ENCODE data around the gene YAE1. TPM values are rescaled to one million over a fixed set of nuclear protein-coding genes. Genes with fewer than 3 reads are reported as not detected.

Gene YAE1
- total and polyA plus RNA-seq, 2 of the 8 experiments (the other 6 are each of a cell fraction or from before 2014, with no cell fraction given) = 24.1 to 38.0 TPM

GRCh38 chr7:39536951-39537350, 29.3 kb upstream of the YAE1 start:
- no peak overlapping the region for H2BK20ac ChIP-seq (ENCODE audit: low read length)
- H3K27me3 ChIP-seq (replicated peaks in 1 of 4; ENCODE audit: control insufficient read depth in 3 of 4, extremely low read depth in 1 of 4, insufficient read depth in 3 of 4, low read length in 3 of 4) = no peaks in the 10 kb centered on the region
- H3K4me3 ChIP-seq (ENCODE audit: extremely low read depth in 1 of 4, insufficient read depth in 2 of 4, low read depth in 3 of 4, low read length in 4 of 4) = no peak overlapping the region
- no peaks in the 10 kb centered on the region for H4K20me1 ChIP-seq (replicated peaks in 1 of 2; ENCODE audit: control insufficient read depth in 1 of 2, insufficient read depth in 2 of 2, low read length in 2 of 2)
- ChIA-PET POLR2A (ENCODE audit: partially characterized antibody) (no interaction called here), CTCF (ENCODE audit: partially characterized antibody) (interaction anchor here (0.6 kb wide), 1 partner anchor 209 kb away, joined by 3 read pairs; no protein-coding TSS in a partner anchor)
- no peak overlapping the region for H3K27ac ChIP-seq (ENCODE audit: low read depth, low read length)
- no peak overlapping the region for H2AFZ ChIP-seq (ENCODE audit: low read length)
- no peak overlapping the region for H2BK120ac ChIP-seq (replicated peaks; ENCODE audit: low read depth, low read length)
- no peak overlapping the region for H4K91ac ChIP-seq (replicated peaks; ENCODE audit: insufficient read length, low read length)
- no peak overlapping the region for H3K18ac ChIP-seq (ENCODE audit: extremely low read depth, low read length)
- no peak overlapping the region for H3K14ac ChIP-seq (ENCODE audit: insufficient read length)
- no peak overlapping the region for H3K23ac ChIP-seq (ENCODE audit: insufficient read length)
- no peak overlapping the region for H2BK15ac ChIP-seq (ENCODE audit: low read length)
- no peak overlapping the region for H2BK5ac ChIP-seq (ENCODE audit: low read depth, low read length)
- DNase-seq (ENCODE audit: low read depth in 1 of 2, low spot score in 2 of 2) (no peak), FAIRE-seq (no peak)
- H3K79me2 ChIP-seq (ENCODE audit: control insufficient read depth in 1 of 2, insufficient read depth in 2 of 2, low read length in 2 of 2) = no peaks in the 10 kb centered on the region
- WGBS, 2 experiments (ENCODE audit: extremely low coverage in 1 of 2, insufficient coverage in 1 of 2, insufficient read length in 1 of 2, insufficient replicate concordance in 2 of 2, low coverage in 1 of 2, low lambda C conversion rate in 2 of 2, missing lambda C conversion rate in 1 of 2) = 78% methylated on average over 1 of the region's 1 CpG; no CpG with 5 or more reads in 1 of the 2 experiments
- TF ChIP-seq, protein P1, sequence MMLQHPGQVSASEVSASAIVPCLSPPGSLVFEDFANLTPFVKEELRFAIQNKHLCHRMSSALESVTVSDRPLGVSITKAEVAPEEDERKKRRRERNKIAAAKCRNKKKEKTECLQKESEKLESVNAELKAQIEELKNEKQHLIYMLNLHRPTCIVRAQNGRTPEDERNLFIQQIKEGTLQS (IDR thresholded peaks at IDR 0.05; ENCODE audit: insufficient read depth, low read depth, low read length) = no peak
- TF ChIP-seq POLR2A (IDR thresholded peaks at IDR 0.05; ENCODE audit: control extremely low read depth in 1 of 2, low read depth in 2 of 2, low read length in 2 of 2) (no peak), SUZ12 (IDR thresholded peaks at IDR 0.05; ENCODE audit: low read length) (no peak), SIRT6 (IDR thresholded peaks at IDR 0.05; ENCODE audit: low read length) (no peak), SRF (IDR thresholded peaks at IDR 0.05; ENCODE audit: low read depth, low read length) (no peak)
- H3K4me1 ChIP-seq (replicated peaks in 1 of 4; ENCODE audit: control insufficient read depth in 3 of 4, insufficient read depth in 4 of 4, low read length in 3 of 4) = peaks cover 0 to 2% (median 2%) of the 10 kb centered on the region in 4 experiments; a peak in 3 of 7 replicates
- H3K9me3 ChIP-seq (ENCODE audit: insufficient read depth in 2 of 2, low read depth in 1 of 2, low read length in 1 of 2) = no peaks in the 10 kb centered on the region
- no peak overlapping the region for H3K9ac ChIP-seq (replicated peaks in 1 of 4; ENCODE audit: extremely low read depth in 1 of 4, low read depth in 3 of 4, low read length in 3 of 4)
- no peak overlapping the region for H2BK12ac ChIP-seq (ENCODE audit: low read depth, low read length)
- no peak overlapping the region for H3K4ac ChIP-seq (replicated peaks; ENCODE audit: insufficient read length, low read depth, low read length)
- no peak overlapping the region for H2AK5ac ChIP-seq (ENCODE audit: low read depth, low read length)
- no peak overlapping the region for H3K4me2 ChIP-seq (ENCODE audit: insufficient read depth in 1 of 2, low read depth in 2 of 2, low read length in 2 of 2)
- H3K36me3 ChIP-seq (ENCODE audit: control insufficient read depth in 2 of 4, insufficient read depth in 4 of 4, low read length in 3 of 4) = no peaks in the 10 kb centered on the region
- no peak overlapping the region for H3K56ac ChIP-seq (replicated peaks; ENCODE audit: insufficient read length, low read depth, low read length)
- H3K23me2 ChIP-seq (ENCODE audit: low read depth, low read length) = no peaks in the 10 kb centered on the region
- H4K5ac ChIP-seq (ENCODE audit: insufficient read length, low read depth, low read length) = no peak overlapping the region
- no peaks in the 10 kb centered on the region; the same call in 1 of the 2 replicates for H3K79me1 ChIP-seq (ENCODE audit: low read depth, low read length)
- no peak overlapping the region for H4K8ac ChIP-seq (ENCODE audit: extremely low read depth, insufficient read depth, low read length)
